HUES48 (cell line): ENCODE measurements around the gene ZFYVE16.
A peak's percentile ranks its signal among the peaks of the same experiment; 100 is the strongest.
"Not testable (repeated sequence)": the region's sequence is repeated elsewhere in the genome, so short reads cannot be mapped to it uniquely, and the experiment has no call there.

Experiments
- H3K27ac ChIP-seq: one replicate; pipeline ENCODE4 v1.7.0; 2013; ENCODE audit warnings: low read depth, low read length, inconsistent platforms
- H3K27me3 ChIP-seq: 2 replicates; pipeline ENCODE4 v1.6.1; 2013; ENCODE audit warnings: mild to moderate bottlenecking, low read length; ENCODE audit not compliant: control insufficient read depth, insufficient read depth
- H3K36me3 ChIP-seq: 2 replicates; pipeline ENCODE4 v1.6.1; 2013; ENCODE audit warnings: low read length; ENCODE audit not compliant: control insufficient read depth, insufficient read depth
- H3K4me1 ChIP-seq: 2 replicates; pipeline ENCODE4 v1.6.1; 2013; ENCODE audit warnings: mild to moderate bottlenecking, low read length; ENCODE audit not compliant: control insufficient read depth, insufficient read depth
- H3K4me3 ChIP-seq: 2 replicates; pipeline ENCODE4 v1.5.1; 2013; ENCODE audit warnings: mild to moderate bottlenecking, low read depth, low read length
- H3K9ac ChIP-seq: 2 replicates; pipeline ENCODE4 v1.6.1; 2013; ENCODE audit warnings: mild to moderate bottlenecking, low read depth, low read length, moderate library complexity
- H3K9me3 ChIP-seq: 2 replicates; pipeline ENCODE4 v1.6.1; 2013; ENCODE audit warnings: low read length; ENCODE audit not compliant: control insufficient read depth, insufficient read depth

The ZFYVE16 gene

DNA sequence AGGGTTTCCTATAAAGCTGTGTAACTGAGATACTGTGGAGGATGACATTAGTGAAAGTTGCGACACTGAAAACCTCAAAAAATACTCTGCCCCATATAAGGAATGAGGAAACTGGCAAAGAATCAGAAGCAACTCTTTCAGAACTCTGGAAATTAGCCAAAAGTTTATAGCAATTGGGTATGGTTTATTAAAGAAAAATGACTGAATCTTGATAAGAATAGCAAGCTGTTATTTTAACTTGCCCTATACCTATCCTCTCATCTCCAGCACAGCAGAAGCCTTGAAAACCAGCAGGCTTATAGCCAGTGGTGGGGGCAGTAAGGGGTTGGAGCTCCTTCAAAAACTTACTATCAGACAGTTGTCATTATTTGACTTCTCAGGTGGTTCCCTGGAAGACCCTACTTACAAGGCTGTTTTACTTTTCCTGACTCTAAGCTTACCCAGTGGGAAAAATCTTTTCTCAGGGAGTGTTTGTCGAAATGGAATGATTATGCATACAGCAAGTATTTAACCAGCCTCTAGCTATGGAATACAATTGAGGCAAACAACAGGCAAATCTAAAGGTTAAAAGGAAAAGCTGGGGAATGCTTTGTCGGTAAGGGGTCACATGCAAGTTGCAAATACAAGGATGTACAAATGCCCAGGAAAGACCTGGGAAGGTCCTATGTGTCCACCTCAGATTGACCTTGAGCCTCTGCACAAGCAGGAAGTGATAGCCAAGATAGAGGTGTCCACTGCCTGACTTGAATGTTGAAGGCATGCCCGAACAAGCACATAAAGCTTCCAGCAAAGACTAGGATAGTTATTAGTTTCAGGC lies 59.0 kb downstream of the ZFYVE16 start:
- H3K9ac ChIP-seq: no peak overlapping the region
- peaks cover 10% of the 10 kb centered on the region; the same call in 1 of the 2 replicates for H3K4me1 ChIP-seq
- peaks cover 22% of the 10 kb centered on the region for H3K36me3 ChIP-seq
- peaks cover 20% of the 10 kb centered on the region for H3K9me3 ChIP-seq
- no peaks in the 10 kb centered on the region for H3K27me3 ChIP-seq
- no peak overlapping the region for H3K27ac ChIP-seq
- H3K4me3 ChIP-seq: no peak overlapping the region

GRCh38 chr5:80468131-80468530 lies 60.3 kb downstream of the ZFYVE16 start:
- Histone ChIP-seq H3K4me1 (peaks cover 10% of the 10 kb centered on the region; the same call in 1 of the 2 replicates), H3K9ac (no peak overlapping the region), H3K27ac (no peak overlapping the region), H3K9me3 (peaks cover 10% of the 10 kb centered on the region), H3K36me3 (peaks cover 17% of the 10 kb centered on the region), H3K27me3 (no peaks in the 10 kb centered on the region), H3K4me3 (no peak overlapping the region)

DNA sequence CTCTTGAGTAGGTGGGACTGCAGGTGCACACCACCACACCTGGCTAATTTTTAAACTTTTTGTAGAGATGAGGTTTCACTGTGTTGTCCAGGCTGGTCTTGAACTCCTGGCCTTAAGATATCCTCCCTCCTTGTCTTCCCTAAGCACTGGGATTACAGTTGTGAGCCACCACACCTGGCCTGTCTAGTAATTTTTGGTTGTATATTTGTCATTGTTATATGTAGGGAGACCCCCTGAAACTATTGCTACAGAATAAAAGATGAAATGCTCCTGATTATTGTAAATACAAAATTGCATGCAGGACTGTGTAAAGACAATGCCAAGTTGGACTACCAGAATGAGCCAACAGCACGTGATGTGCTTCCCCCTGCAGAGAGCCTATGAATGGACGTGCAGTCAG lies 62.8 kb downstream of the ZFYVE16 start:
- not testable (repeated sequence) for H3K4me1 ChIP-seq, H3K27me3 ChIP-seq, H3K4me3 ChIP-seq, H3K9ac ChIP-seq, H3K27ac ChIP-seq, H3K9me3 ChIP-seq
- peaks cover 37% of the 10 kb centered on the region for H3K36me3 ChIP-seq

- Histone ChIP-seq H3K36me3 (peaks cover 28% of the 10 kb centered on the region), H3K4me3 (no peak overlapping the region), H3K27ac (no peak overlapping the region), H3K27me3 (no peaks in the 10 kb centered on the region), H3K9ac (no peak overlapping the region), H3K9me3 (no peaks in the 10 kb centered on the region; the same call in 1 of the 2 replicates), H3K4me1 (peaks cover 12% of the 10 kb centered on the region)
Measured at GRCh38 chr5:80474929-80475328, 67.1 kb downstream of the ZFYVE16 start.

DNA sequence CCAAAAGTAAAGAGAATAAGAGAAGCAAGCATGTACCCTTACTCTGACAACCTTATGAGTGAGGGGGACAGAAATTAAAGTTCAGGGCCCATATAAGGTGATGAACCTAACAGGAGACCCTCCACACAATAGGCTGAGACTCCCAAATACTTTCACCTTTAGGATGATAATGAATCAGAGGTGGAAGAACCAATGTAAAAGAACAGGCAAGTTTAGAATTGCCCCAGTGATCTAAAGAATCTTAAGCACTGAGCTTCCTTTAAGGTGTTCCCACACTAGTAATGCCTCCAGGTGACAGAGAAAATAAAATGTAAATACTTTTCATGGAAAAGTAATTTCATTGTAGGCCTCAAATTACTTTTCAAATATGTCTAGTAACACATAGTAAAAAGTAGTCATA lies 71.8 kb downstream of the ZFYVE16 start:
- Histone ChIP-seq H3K4me1 (peaks cover 15% of the 10 kb centered on the region), H3K27ac (no peak overlapping the region), H3K4me3 (no peak overlapping the region), H3K9me3 (no peaks in the 10 kb centered on the region; the same call in 1 of the 2 replicates), H3K36me3 (peaks cover 18% of the 10 kb centered on the region), H3K9ac (no peak overlapping the region), H3K27me3 (no peaks in the 10 kb centered on the region)

GRCh38 chr5:80480354-80480753 lies 72.5 kb downstream of the ZFYVE16 start:
- H3K4me1 ChIP-seq: peaks cover 15% of the 10 kb centered on the region
- no peaks in the 10 kb centered on the region for H3K27me3 ChIP-seq
- no peak overlapping the region for H3K27ac ChIP-seq
- H3K4me3 ChIP-seq: no peak overlapping the region
- no peak overlapping the region for H3K9ac ChIP-seq
- peaks cover 12% of the 10 kb centered on the region for H3K36me3 ChIP-seq
- H3K9me3 ChIP-seq: no peaks in the 10 kb centered on the region; the same call in 1 of the 2 replicates

GRCh38 chr5:80481019-80481893 lies 73.4 kb downstream of the ZFYVE16 start:
- no peak overlapping the region for H3K4me3 ChIP-seq
- no peaks in the 10 kb centered on the region for H3K27me3 ChIP-seq
- peaks cover 7% of the 10 kb centered on the region; the same call in 1 of the 2 replicates for H3K36me3 ChIP-seq
- H3K4me1 ChIP-seq: peaks cover 15% of the 10 kb centered on the region
- H3K27ac ChIP-seq: no peak overlapping the region
- no peak overlapping the region for H3K9ac ChIP-seq
- no peaks in the 10 kb centered on the region; the same call in 1 of the 2 replicates for H3K9me3 ChIP-seq

- Histone ChIP-seq H3K36me3 (peaks cover 7% of the 10 kb centered on the region; the same call in 1 of the 2 replicates), H3K9ac (no peak overlapping the region), H3K4me3 (no peak overlapping the region), H3K9me3 (no peaks in the 10 kb centered on the region; the same call in 1 of the 2 replicates), H3K4me1 (peaks cover 15% of the 10 kb centered on the region), H3K27me3 (peaks cover 6% of the 10 kb centered on the region; the same call in 1 of the 2 replicates), H3K27ac (no peak overlapping the region)
Measured at GRCh38 chr5:80482578-80482977, 74.7 kb downstream of the ZFYVE16 start.

DNA sequence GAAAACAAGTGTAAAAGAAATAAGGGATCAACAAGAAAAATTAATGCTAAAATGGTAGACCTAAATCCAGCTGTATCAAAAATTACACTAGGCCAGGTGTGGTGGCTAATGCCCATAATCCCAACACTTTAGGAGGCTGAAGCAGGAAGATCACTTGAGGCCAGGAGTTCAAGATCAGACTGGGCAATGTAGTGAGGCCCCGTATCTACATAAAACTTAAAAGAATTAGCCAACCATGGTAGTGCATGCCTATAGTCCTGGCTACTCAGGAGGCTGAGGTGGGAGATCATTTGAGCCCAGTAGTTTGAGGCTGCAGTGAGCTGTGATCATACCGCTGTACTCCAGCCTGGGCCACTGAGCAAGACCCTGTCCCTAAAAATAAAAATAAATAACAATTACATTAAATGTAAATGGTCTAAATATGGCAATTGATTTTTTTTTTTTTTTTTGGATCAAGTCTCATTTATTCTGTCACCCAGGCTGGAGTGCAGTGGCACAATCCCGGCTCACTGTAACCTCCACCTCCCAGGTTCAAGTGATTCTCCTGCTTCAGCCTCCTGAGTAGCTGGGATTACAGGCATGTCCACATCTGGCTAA lies 75.9 kb downstream of the ZFYVE16 start:
- Histone ChIP-seq H3K27ac (no peak overlapping the region), H3K27me3 (peaks cover 6% of the 10 kb centered on the region; the same call in 1 of the 2 replicates), H3K4me3 (no peak overlapping the region), H3K36me3 (peaks cover 7% of the 10 kb centered on the region; the same call in 1 of the 2 replicates), H3K9ac (no peak overlapping the region), H3K4me1 (peaks cover 17% of the 10 kb centered on the region), H3K9me3 (no peaks in the 10 kb centered on the region; the same call in 1 of the 2 replicates)

DNA sequence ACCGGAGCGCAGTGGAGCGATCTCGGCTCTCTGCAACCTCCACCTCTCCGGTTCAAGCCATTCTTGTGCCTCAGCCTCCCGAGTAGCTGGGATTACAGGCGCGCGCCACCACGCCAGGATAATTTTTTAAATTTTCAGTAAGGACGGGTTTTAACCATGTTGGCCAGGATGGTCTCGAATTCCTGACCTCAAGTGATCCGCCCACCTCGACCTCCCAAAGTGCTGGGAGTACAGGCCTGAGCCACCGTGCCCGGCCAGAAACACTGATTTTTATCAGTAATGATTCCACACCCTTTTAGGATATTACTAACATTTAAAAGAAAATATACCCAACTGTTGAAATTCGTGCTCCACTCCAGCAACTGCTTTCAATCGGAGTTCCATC lies 79.6 kb downstream of the ZFYVE16 start:
- H3K4me1 ChIP-seq: peaks cover 9% of the 10 kb centered on the region
- H3K27me3 ChIP-seq: peaks cover 6% of the 10 kb centered on the region; the same call in 1 of the 2 replicates
- H3K4me3 ChIP-seq: peak overlapping the region; percentile 68
- no peaks in the 10 kb centered on the region; the same call in 1 of the 2 replicates for H3K9me3 ChIP-seq
- H3K36me3 ChIP-seq: peaks cover 5% of the 10 kb centered on the region; the same call in 1 of the 2 replicates
- H3K27ac ChIP-seq: peak overlapping the region; percentile 85
- peak overlapping the region; percentile 28; the same call in 1 of the 2 replicates for H3K9ac ChIP-seq
